PC-3 (cell line): ENCODE data around the gene FBXW7. TPM values are rescaled to one million over a fixed set of nuclear protein-coding genes. Genes with fewer than 3 reads are reported as not detected.

Source experiments
- ATAC-seq: fragments of 200-7000 bp; cut with Tn5 transposase; 2 replicates; pipeline ENCODE4 v1.9.1; 2020; ENCODE audit warnings: mild to moderate bottlenecking, moderate library complexity
- BruUV-seq: library from RNA; stranded (reverse); fragments of 400-500 nt; replicated peaks from 2 replicates; lab custom pipeline; 2021; lab: Mats Ljungman, UMichigan
- CTCF ChIA-PET: fragments of 300-600 bp; sonication (Branson Sonifier 250); formaldehyde crosslinking; loops from one replicate; lab custom pipeline; 2022; ENCODE audit warnings: antibody characterized with exemption; lab: Charles Lee
- POLR2A ChIA-PET: fragments of 300-600 bp; sonication (Branson Sonifier 250); formaldehyde crosslinking; loops from one replicate; lab custom pipeline; 2022; ENCODE audit warnings: antibody characterized with exemption; ENCODE audit not compliant: unreplicated experiment; lab: Charles Lee
- DNase-seq: peaks from one replicate; pipeline ENCODE4 v3.0.0-alpha.2; 2015
- H2AFZ ChIP-seq: fragments of 300-600 bp; sonication (generic); 2 replicates; pipeline ENCODE4 v1.6.0; 2016; ENCODE audit warnings: antibody characterized with exemption, low read length
- H3F3A ChIP-seq: fragments of 300-600 bp; sonication (generic); one replicate; pipeline ENCODE4 v1.6.0; 2017; ENCODE audit warnings: antibody characterized with exemption, low read length, control low read depth, mild to moderate bottlenecking; ENCODE audit not compliant: unreplicated experiment
- H3K27ac ChIP-seq: fragments of 300-600 bp; sonication (generic); 2 replicates; pipeline ENCODE4 v1.5.1; 2016; ENCODE audit warnings: mild to moderate bottlenecking, low read length
- H3K27me3 ChIP-seq: fragments of 300-600 bp; sonication (generic); 2 replicates; pipeline ENCODE4 v1.6.1; 2016; ENCODE audit warnings: low read length, mixed read lengths
- H3K36me3 ChIP-seq: fragments of 300-600 bp; sonication (generic); 2 replicates; pipeline ENCODE4 v1.6.1; 2016; ENCODE audit warnings: low read depth, mixed run types, low read length, mixed read lengths
- H3K4me1 ChIP-seq: fragments of 300-600 bp; sonication (generic); 2 replicates; pipeline ENCODE4 v1.5.1; 2016; ENCODE audit warnings: low read length; ENCODE audit not compliant: insufficient read depth
- H3K4me2 ChIP-seq: fragments of 300-600 bp; sonication (generic); 2 replicates; pipeline ENCODE4 v1.6.0; 2016; ENCODE audit warnings: low read length
- H3K4me3 ChIP-seq: fragments of 300-600 bp; sonication (generic); 2 replicates; pipeline ENCODE4 v1.5.1; 2016; ENCODE audit warnings: mild to moderate bottlenecking, low read length, mixed read lengths
- H3K79me2 ChIP-seq: fragments of 300-600 bp; sonication (generic); 2 replicates; pipeline ENCODE4 v1.6.1; 2017; ENCODE audit warnings: low read length, mixed read lengths
- H3K9ac ChIP-seq: fragments of 300-600 bp; sonication (generic); 2 replicates; pipeline ENCODE4 v1.6.0; 2016; ENCODE audit warnings: mild to moderate bottlenecking, low read length
- H3K9me2 ChIP-seq: fragments of 300-600 bp; sonication (generic); replicated peaks from 2 replicates; pipeline ENCODE4 v1.6.1; 2016; ENCODE audit warnings: mixed run types, low read length, mixed read lengths
- H3K9me3 ChIP-seq: fragments of 300-600 bp; sonication (generic); 2 replicates; pipeline ENCODE4 v1.6.1; 2016; ENCODE audit warnings: low read length, mixed read lengths
- H4K20me1 ChIP-seq: fragments of 300-600 bp; sonication (generic); 2 replicates; pipeline ENCODE4 v1.6.1; 2016; ENCODE audit warnings: low read length, mixed read lengths
- CTCF ChIP-seq: fragments of 300-600 bp; sonication (generic); conservative IDR thresholded peaks from 2 replicates; pipeline ENCODE4 v1.5.1; 2017; ENCODE audit warnings: antibody characterized with exemption, low read depth, mild to moderate bottlenecking, low read length
- EZH2 ChIP-seq: fragments of 300-600 bp; sonication (generic); IDR thresholded peaks from one replicate; pipeline ENCODE4 v1.6.1; 2017; ENCODE audit warnings: antibody characterized with exemption, mild to moderate bottlenecking, low read length; ENCODE audit not compliant: unreplicated experiment
- EZH2phosphoT487 ChIP-seq: fragments of 300-600 bp; sonication (generic); IDR thresholded peaks from 2 replicates; pipeline ENCODE4 v1.6.1; 2018; ENCODE audit warnings: mild to moderate bottlenecking, antibody characterized with exemption, low read length, borderline replicate concordance
- intact Hi-C: fragments of 100-400 bp; cut with micrococcal nuclease; formaldehyde crosslinking; loops from 2 replicates; pipeline ENCODE4 v1.9.0; 2023
- total RNA-seq: library from RNA; depleted of rRNA; stranded (reverse); fragments of >200 nt; gene quantifications from 2 replicates; pipeline ENCODE4 v1.2.3, GENCODE V29; 2014

Gene FBXW7
- total RNA-seq, 1 experiment from 2014 or later = 24.3 TPM

DNA sequence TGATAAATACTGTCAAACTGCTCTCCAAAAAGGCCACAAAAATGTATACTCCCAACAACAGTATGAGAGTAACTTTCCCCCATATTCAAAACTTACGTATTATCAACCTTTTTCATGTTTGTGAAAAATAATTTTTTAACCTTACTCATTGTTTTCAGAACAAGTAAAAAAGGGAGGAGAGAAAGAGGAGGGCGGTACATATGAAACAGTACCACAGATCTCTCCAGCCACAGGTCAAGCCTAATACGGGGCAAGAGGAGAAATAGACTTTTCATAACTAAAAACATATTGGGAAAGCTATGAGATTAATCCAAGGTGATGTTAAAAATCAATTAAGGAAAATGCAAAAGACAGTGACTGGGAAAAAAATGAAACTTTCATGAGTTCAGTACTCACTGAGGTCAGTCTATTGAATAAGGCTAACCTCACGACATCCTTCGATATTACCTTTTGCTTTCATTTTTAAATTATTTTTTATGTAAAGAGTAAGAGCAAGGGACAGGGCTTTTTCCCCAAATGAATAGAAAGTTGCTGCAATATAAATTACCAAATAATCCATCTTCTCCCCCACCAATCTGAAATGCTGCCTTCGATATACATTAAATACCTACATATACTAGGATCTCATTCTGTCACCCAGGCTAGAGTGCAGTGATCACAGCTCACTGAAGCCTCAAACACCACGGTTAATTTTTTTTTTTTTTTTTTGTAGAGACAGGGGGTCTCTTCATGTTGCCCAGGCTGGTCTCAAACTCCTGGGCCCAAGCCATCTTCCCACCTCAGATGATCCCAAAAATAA is 25.3 kb downstream of the FBXW7 start:
- no peaks in the 10 kb centered on the region for H3F3A ChIP-seq
- H4K20me1 ChIP-seq = 0 out of 2 replicates have a peak, but pooled peaks cover 4% of the 10 kb centered on the region

DNA sequence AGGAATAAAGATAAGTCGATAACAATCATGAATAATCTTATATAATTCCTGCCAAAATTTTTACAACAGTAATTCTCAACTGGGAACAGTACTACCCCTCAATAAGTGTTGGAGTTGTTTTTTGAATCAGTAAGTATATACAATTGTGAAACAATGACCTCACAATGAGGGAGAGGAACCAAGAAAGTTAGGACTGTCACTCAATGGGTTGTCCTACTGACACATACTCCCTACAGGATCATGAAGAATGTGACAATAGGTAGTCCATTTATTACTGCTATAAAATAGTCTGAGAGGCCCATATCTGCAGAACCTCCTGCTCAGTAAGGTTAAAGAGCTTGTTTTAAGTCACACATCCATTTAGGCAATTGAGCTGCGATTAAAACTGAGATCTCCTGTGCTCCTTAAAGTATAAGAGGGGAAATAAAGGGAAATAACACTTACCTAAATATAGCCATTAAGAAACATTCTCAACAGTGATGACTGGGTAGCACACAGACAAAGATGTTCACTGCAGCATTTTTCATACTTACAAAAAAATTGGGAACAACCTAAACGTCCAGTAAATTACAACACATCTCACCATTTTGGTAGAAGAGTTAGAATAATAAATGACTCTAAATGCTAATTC is 26.2 kb downstream of the FBXW7 start:
- POLR2A ChIA-PET = no interaction called here
- Histone ChIP-seq H3K9me2 (no peaks in the 10 kb centered on the region), H3F3A (no peaks in the 10 kb centered on the region), H3K36me3 (no peaks in the 10 kb centered on the region), H4K20me1 (0 out of 2 replicates have a peak, but pooled peaks cover 1% of the 10 kb centered on the region), H3K9me3 (no peaks in the 10 kb centered on the region), H3K27ac (no peak overlapping the region), H3K4me1 (no peaks in the 10 kb centered on the region), H3K79me2 (peaks cover 73% of the 10 kb centered on the region), H3K4me2 (no peak overlapping the region), H3K27me3 (no peaks in the 10 kb centered on the region), H3K4me3 (no peak overlapping the region), H2AFZ (no peak overlapping the region), H3K9ac (no peak overlapping the region)
- BruUV-seq = no TSS peak
- intact Hi-C loops = no loop called here
- DNase-seq (no peak), ATAC-seq (no peak)
- CTCF ChIA-PET = no interaction called here
- TF ChIP-seq CTCF (no peak), EZH2 (no peak), EZH2phosphoT487 (no peak)

More for the DNA sequence above, 25.3 kb downstream of the FBXW7 start:
- Histone ChIP-seq H3K4me2 (no peak overlapping the region), H3K4me1 (peaks cover 6% of the 10 kb centered on the region), H3K4me3 (no peak overlapping the region), H3K9me2 (no peaks in the 10 kb centered on the region), H3K79me2 (peaks cover 81% of the 10 kb centered on the region), H3K9me3 (no peaks in the 10 kb centered on the region), H3K36me3 (no peaks in the 10 kb centered on the region), H3K27ac (no peak overlapping the region), H2AFZ (no peak overlapping the region), H3K9ac (no peak overlapping the region), H3K27me3 (no peaks in the 10 kb centered on the region)
- intact Hi-C loops = no loop called here
- ChIA-PET POLR2A (no interaction called here), CTCF (no interaction called here)
- ATAC-seq (no peak), DNase-seq (no peak)
- no TSS peak for BruUV-seq
- TF ChIP-seq CTCF (no peak), EZH2 (no peak), EZH2phosphoT487 (no peak)

- no peak overlapping the region for H3K4me3 ChIP-seq
- BruUV-seq = no TSS peak
- H3K4me2 ChIP-seq = no peak overlapping the region
- H3K9me3 ChIP-seq = no peaks in the 10 kb centered on the region
- intact Hi-C loops = no loop called here
- H3K9ac ChIP-seq = no peak overlapping the region
- TF ChIP-seq CTCF (no peak), EZH2phosphoT487 (no peak), EZH2 (no peak)
- ChIA-PET POLR2A (no interaction called here), CTCF (no interaction called here)
- H3K36me3 ChIP-seq = no peaks in the 10 kb centered on the region
- no peaks in the 10 kb centered on the region for H3K9me2 ChIP-seq
- no peak for ATAC-seq
- H2AFZ ChIP-seq = no peak overlapping the region
- no peak for DNase-seq
- H3K79me2 ChIP-seq = peaks cover 73% of the 10 kb centered on the region
- no peak overlapping the region for H3K27ac ChIP-seq
- no peaks in the 10 kb centered on the region for H4K20me1 ChIP-seq
- H3K4me1 ChIP-seq = no peaks in the 10 kb centered on the region
- H3F3A ChIP-seq = no peaks in the 10 kb centered on the region
- H3K27me3 ChIP-seq = no peaks in the 10 kb centered on the region
Observed at GRCh38 chr4:152508818-152509217, 27.1 kb downstream of the FBXW7 start.
